CD4-positive, alpha-beta T cell treated with Interferon gamma for 1 hour (primary cell): Measurements from ENCODE around the gene RABGAP1L.

ENCODE experiments used
- DNase-seq: peaks from one replicate; pipeline ENCODE4 v3.0.0-alpha.2; 2020

RABGAP1L gene

DNA sequence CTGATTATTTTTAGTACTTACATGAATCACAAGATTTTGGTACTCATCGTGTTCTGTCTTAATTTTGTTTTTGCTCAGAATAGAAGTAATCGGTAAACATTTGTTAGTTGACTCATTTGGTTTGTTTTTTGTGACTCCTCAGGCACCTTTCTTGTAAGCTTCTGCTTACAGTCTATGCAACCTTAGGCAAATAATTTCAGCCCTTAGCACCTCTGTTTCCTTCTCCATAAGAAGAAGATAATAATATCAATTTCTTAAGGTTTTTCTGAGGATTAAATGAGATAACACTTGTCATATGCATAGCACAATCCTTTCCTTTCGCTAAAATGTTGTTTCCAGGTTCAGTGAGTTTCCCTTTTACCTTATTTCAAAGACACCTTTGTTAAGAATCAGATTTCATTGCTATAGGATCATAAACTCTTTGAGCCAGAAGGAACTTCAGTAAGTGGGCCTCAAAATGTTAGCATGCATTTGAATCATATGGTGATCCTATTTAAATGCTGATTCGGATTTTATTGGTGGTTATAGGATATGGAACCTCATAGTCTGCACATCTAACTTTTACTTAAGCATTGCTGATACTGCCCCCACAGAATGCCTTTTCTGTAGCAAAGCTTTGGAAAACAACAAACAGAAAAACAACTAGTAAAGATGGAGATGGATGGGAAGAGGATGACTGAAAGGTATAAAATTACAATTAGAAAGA lies 567.7 kb downstream of the RABGAP1L start:
- no peak for DNase-seq

- no peak for DNase-seq
Measured at GRCh38 chr1:174734270-174734669, 575.0 kb downstream of the RABGAP1L start.

DNA sequence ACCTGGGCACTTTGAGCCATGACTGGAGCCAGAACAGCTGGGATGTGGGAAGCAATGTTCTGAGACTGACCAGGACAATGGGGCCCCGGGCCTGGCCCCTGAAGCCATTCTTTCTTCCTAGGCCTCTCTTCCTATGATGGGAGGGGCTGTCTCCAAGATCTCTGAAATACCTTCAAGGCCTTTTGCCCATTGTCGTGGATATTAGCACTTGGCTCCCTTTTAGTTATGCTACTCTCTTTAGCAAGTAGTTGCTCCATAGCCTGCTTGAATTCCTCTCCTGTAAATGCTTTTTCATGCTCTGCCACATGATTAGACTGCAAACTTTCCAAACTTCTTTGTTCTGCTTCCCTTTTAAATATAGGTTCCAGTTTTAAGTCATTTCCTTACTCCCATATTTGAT lies 577.5 kb downstream of the RABGAP1L start:
- no peak for DNase-seq

GRCh38 chr1:174740249-174740968 lies 581.1 kb downstream of the RABGAP1L start:
- DNase-seq, result no peak

DNA sequence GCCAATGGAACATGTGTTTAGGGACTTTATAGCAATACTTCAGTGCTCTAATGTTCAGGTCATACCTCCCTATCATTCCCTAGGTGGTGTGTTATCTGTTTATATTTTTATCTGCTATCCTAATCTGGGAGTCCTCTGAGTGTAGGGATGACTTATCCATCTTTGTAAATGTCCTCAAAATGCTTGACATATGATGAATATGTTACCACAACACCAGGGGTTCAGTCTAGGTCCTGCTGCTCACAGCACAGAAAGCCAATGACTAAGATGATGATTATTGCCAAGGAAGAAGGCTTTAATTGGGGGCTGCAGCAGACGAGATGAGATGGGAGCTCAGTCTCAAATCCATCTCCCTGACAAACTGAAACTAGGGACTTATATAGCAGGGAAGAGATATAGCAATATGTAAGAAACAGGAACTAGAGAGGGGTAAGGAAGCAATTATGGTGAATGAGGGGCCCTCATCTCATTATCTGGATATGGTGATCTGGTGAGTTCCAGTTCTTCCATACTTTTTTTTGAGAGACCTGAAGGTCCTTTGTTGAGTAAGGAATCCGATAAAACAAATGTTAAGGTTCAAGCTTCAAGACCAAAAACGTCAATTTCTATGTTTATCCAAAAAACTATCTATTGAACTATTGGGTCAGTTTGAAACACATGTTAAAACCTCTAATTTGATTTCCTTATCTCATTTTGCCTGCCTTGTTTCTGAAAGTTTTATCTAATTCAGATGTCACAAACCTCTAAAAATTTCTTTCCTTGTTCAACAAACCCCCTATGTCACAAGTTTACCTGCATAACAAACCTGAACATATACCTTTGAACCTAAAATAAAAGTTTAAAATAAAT lies 583.7 kb downstream of the RABGAP1L start:
- DNase-seq, result no peak

DNA sequence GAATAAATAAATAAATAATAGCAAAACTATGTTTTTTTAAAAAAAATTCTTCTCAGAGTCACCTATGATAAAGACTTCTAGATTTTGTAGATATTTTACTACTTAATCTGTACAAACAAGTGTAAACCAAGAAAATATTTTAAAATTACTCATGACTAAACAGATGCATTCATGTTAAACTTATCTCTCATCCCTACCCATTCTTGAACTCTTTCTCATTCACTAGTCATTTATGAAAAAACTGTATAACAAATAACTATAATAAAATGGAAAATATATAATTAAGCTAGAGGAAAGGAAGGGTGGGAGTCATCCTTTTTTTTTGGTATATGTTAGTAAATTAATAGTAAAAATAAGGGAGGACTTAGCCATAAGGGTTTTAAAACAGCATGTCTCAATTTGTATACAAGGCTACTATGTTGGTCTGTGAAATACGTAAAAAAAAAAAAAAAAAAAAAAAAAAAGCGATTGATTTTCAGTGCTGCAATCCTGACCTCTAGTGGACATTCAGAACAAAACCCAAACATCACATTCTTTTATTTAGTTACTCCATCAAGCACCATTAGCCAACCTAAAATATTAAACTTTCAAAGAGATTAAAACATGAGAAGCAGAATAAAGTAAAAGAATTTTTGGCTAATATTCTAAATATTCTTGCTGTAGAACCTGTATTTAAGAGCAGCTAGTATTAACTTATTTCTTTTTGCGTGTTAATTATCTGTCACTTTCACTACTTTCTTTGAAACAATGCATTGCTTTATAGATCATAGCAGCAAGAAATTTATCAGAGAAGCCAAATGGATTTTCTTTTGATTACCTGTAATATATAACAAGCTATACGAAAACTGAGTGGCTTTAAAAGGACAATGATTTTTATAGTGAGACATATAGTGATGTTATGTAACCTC lies 584.6 kb downstream of the RABGAP1L start:
- no peak for DNase-seq

DNA sequence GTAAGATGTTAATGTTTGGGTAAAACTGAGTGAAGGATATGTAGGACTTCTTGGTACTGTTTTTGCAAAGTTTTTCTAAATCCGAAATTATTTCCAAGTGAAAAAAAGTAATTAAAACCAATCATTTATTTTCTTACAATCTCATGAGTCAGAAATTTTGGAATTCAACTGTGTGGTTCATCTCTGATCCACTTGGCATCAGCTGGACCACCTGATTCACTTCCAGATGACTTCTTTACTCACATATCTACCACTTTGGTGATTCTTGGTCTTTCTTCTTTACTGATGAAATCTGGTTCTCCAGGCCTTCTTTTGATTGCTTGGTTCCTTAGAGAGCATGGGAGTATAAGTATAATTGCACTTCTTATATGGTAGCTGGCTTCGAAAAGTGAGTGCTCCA lies 585.6 kb downstream of the RABGAP1L start:
- no peak for DNase-seq

GRCh38 chr1:174746024-174746808 lies 586.9 kb downstream of the RABGAP1L start:
- DNase-seq, result no peak

GRCh38 chr1:174747613-174748012 lies 588.3 kb downstream of the RABGAP1L start:
- no peak for DNase-seq

- DNase-seq, result no peak
Measured at GRCh38 chr1:174748586-174748985, 589.3 kb downstream of the RABGAP1L start.

DNA sequence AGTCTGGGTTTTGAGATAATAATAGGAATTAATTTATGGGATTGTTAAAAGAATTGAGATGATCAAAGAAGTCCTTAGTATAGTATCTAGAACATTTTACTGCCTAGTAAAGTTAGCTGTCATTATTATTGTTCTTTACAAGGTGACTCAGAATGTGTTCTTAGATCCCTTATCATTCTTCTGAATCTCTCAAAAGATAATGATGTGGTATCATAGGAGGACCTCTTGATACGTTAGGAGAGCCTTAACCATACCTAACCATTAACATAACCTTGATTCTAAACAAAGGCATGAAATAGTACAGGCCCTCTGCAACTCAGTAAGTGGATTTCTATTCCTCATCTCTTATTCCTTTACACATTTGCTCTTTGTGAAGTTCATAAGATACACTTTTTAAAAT lies 593.8 kb downstream of the RABGAP1L start:
- DNase-seq, result no peak

DNA sequence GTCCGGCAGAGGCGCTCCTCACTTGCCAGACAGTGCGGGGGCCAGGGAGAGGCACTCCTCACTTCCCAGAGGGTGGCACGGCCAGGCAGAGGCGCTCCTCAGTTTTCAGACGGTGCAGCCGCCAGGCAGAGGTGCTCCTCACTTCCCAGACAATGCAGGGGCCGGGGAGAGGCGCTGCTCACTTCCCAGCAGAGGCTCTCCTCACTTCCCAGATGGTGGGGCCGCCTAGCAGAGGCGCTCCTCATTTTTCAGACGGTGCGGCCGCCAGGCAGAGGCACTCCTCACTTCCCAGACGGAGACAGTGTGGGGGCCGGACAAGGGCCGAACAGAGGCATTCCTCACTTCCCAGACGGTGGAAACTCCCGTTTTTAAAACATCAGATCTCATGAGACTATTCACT lies 602.0 kb downstream of the RABGAP1L start:
- DNase-seq, result no peak

- DNase-seq, result no peak
Measured at GRCh38 chr1:174761901-174762585, 602.7 kb downstream of the RABGAP1L start.

DNA sequence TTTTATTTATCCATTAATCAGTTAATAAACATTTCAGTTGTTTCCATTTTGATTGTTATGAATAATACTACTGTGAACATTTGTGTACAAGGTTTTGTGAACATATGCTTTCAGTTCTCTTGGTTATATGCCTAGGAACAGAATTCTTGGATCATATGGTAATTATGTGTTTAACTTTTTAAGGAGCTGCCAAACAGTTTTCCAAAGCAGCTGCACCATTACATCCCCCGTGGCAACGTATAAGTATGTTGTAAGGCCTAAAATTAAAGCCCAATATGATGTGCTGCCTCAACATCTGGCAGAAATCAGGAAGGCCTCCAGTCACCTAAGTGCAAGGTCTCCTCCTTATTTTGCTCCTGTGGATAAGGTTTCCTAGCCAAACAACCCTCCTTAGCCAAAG lies 604.9 kb downstream of the RABGAP1L start:
- no peak for DNase-seq

DNA sequence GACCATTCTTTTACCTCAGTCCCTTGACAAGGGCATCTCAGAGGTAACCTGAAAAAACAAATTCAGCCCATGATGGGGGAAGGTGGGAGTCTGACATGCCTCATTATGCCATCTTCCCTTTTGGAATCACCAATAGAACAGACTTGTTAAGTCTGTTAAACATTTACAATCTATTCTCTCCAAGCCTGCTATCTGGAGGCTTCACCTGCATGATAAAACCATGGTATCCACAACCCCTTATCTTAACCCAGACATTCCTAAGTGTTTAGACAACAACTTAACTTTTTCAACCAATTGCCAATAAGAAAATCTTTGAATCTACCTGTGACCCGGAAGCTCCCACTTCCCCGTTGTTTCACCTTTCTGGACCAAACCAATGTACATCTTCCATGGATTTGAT lies 607.4 kb downstream of the RABGAP1L start:
- DNase-seq, result no peak

- DNase-seq, result no peak
Measured at GRCh38 chr1:174768516-174768915, 609.2 kb downstream of the RABGAP1L start.

DNA sequence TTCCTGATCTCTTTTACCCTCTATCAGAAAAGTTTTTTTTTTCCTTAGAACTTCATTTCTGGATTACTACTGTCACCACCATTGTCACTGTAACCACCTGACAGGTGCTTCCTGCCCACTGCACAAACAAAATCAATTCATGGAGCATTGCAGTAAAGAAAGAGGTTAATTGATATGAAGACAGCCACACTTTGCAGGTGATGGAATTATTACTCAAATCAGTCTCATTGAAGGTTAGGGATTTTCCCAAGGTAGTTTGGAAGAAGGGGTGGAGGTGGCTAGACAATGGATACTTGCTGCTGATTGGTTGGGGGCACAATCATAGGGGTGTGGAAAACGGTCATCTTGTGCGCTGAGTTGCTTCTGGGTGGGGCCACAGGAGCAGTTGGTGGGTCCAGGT lies 609.6 kb downstream of the RABGAP1L start:
- no peak for DNase-seq

DNA sequence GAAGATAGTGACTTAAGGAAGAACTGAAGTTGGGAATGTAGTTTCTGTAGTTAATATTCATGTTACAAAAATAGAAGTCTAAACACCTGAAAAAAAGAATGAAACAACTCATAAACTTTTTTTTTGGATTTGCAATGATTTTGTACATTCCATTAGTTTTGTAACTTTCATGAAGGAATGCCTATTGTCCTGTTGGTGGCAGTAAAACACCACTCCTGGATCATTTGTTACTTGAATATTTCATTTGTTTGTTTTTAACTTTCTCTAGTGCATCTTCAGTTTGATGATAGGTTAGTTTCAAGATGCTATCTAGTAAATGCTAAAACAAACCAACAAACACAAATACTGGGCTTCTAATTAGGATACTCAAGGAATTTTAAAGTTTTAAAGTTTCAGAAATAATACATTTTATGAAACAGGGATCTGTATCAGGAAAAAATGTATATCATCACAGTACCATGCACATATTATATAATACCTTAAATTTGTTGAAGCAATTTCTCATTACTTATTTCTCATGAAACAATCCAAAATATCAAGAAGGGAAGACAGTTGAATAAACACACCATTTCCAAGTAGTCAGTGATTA lies 610.7 kb downstream of the RABGAP1L start:
- no peak for DNase-seq

DNA sequence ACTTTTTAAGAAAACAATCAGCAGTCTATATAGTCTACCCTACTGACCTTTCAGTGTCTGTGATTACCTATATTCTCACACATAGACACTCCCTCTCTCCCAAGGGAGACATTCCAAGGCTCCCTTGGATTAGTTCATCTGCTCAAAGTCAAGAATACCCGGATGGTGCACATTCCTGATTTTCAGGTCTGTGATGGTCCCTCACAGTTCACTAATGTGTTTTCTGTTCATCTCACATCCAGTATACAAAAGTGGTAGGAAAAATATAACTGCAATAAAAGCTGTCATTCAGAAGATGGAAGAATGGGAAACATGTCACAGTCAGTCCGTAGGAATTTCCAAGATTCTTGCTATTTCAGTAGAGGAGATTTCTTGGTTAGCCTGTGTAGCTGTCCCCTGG lies 616.3 kb downstream of the RABGAP1L start:
- DNase-seq, result no peak

DNA sequence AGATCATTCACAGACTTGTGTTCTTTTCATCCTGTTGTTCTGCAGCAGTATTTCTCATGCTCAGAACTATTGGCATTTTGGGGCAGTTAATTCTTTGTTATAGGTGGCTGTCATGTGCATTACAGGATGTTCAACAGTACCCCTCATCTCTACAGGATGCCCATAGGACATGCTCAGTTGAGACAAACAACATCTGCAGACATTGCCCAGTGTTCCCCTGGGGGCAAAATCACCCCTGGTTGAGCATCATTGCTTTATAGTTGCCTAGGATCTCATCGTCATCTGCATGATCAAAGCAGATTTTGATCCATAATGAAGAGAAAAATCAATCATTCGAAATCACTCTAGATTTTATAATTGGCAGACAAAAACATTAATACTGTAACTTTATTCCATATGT lies 617.9 kb downstream of the RABGAP1L start:
- peak; percentile 2 for DNase-seq

DNA sequence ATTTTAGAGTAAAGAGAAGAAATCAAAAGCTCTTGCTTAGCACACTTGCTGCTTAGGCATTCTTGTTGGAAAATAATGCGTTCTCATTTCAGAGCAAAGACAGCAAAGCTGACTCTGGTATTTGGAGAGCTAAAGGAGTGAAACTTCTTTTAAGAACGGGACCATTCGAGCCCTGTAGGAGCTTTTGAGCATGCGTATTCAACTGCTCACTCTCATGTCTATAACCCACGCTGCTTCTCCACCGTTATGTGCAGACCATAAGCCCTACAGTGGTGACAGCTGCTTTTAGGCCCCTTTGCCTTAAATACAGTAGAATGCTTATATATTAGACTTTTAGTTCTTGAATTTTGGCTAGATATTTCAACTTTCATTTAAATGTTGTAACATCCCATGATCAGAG lies 626.2 kb downstream of the RABGAP1L start:
- DNase-seq, result no peak
